GM12878 (cell line): ENCODE measurements around the gene OR10H3. TPM values are rescaled to one million over a fixed set of nuclear protein-coding genes. Genes with fewer than 3 reads are reported as not detected.

ENCODE experiments used
- ATAC-seq: fragments of 200-7000 bp; cut with Tn5 transposase; 3 replicates; pipeline ENCODE4 v1.9.1; 2020; ENCODE audit warnings: mild to moderate bottlenecking, moderate library complexity
- BruUV-seq: library from RNA; stranded (reverse); fragments of 400-500 nt; replicated peaks from 2 replicates; lab custom pipeline; 2021; lab: Mats Ljungman, UMichigan
- CTCF ChIA-PET: fragments of 300-600 bp; sonication (Branson Sonifier 250); formaldehyde crosslinking; extraction: SDS; loops from one replicate; lab custom pipeline; 2021; ENCODE audit warnings: inconsistent platforms; lab: Yijun Ruan, JAX
- POLR2A ChIA-PET: fragments of 350-600 bp; formaldehyde crosslinking; extraction: SDS; loops from one replicate; lab custom pipeline; 2021; ENCODE audit warnings: inconsistent platforms; lab: Charles Lee
- RAD21 ChIA-PET: fragments of 300-600 bp; sonication (Branson Sonifier 250); formaldehyde crosslinking; loops from one replicate; lab custom pipeline; 2023; ENCODE audit warnings: antibody characterized with exemption; ENCODE audit not compliant: unreplicated experiment; lab: Charles Lee
- SMC1A ChIA-PET: fragments of 300-600 bp; sonication (Branson Sonifier 250); formaldehyde crosslinking; loops from one replicate; lab custom pipeline; 2023; ENCODE audit not compliant: unreplicated experiment, uncharacterized antibody; lab: Charles Lee
- DNase-seq: peaks from one replicate; pipeline ENCODE4 v3.0.0-alpha.2; 2011; ENCODE audit warnings: low read depth, low spot score
- FAIRE-seq: peaks from 3 replicates; lab custom pipeline; 2011; peaks lifted over from hg19 to GRCh38; lab: Jason Lieb, UNC
- H2AFZ ChIP-seq: 2 replicates; pipeline ENCODE4 v1.6.0; 2011; ENCODE audit warnings: low read depth, low read length, control low read depth; ENCODE audit not compliant: control insufficient read depth
- H3K27ac ChIP-seq: 2 replicates; pipeline ENCODE4 v1.5.1; 2011; ENCODE audit warnings: control low read depth; ENCODE audit not compliant: control insufficient read depth, insufficient read depth
- H3K27me3 ChIP-seq, 2 experiments: replicated peaks in 1 of 2; 2 replicates each; pipeline versions ENCODE4 v1.6.0 to v1.6.1; 2011; ENCODE audit warnings: low read length in 1 of 2; ENCODE audit not compliant: control insufficient read depth in 2 of 2, insufficient read depth in 2 of 2
- H3K36me3 ChIP-seq, 2 experiments: 2 replicates each; pipeline ENCODE4 v1.5.1; 2011; ENCODE audit warnings: low read length in 1 of 2; ENCODE audit not compliant: control insufficient read depth in 2 of 2, insufficient read depth in 2 of 2
- H3K4me1 ChIP-seq: 2 replicates; pipeline ENCODE4 v1.6.1; 2011; ENCODE audit warnings: mild to moderate bottlenecking, low read length, moderate library complexity, mixed read lengths; ENCODE audit not compliant: control insufficient read depth, insufficient read depth
- H3K4me2 ChIP-seq: 2 replicates; pipeline ENCODE4 v1.6.0; 2011; ENCODE audit warnings: control low read depth; ENCODE audit not compliant: control insufficient read depth, insufficient read depth
- H3K4me3 ChIP-seq: fragments of 200-600 bp; sonication (generic); 2 replicates; pipeline ENCODE4 v1.5.1; 2016
- H3K79me2 ChIP-seq: 2 replicates; pipeline ENCODE4 v1.6.0; 2011; ENCODE audit warnings: low read length; ENCODE audit not compliant: control insufficient read depth, insufficient read depth
- H3K9ac ChIP-seq: 2 replicates; pipeline ENCODE4 v1.8.0; 2011; ENCODE audit warnings: low read length, control low read depth, mixed read lengths; ENCODE audit not compliant: control insufficient read depth, insufficient read depth
- H3K9me3 ChIP-seq: replicated peaks from 3 replicates; pipeline ENCODE4 v1.5.1; 2011; ENCODE audit warnings: mild to moderate bottlenecking, low read length; ENCODE audit not compliant: control insufficient read depth, insufficient read depth
- H4K20me1 ChIP-seq: 2 replicates; pipeline ENCODE4 v1.6.0; 2011; ENCODE audit not compliant: control insufficient read depth, insufficient read depth
- EED ChIP-seq: sonication (generic); IDR thresholded peaks from 2 replicates; pipeline ENCODE4 v1.6.1; 2016; ENCODE audit warnings: antibody characterized with exemption, low read depth
- EGR1 ChIP-seq, 2 experiments: IDR thresholded peaks; 1 replicate in 1 of 2; 2 replicates in 1 of 2; pipeline ENCODE4 v1.6.1; 2011 to 2012; ENCODE audit warnings: low read depth in 2 of 2, low read length in 2 of 2, borderline replicate concordance in 1 of 2, mild to moderate bottlenecking in 1 of 2, moderate library complexity in 1 of 2
- FOS ChIP-seq: IDR thresholded peaks from 3 replicates; pipeline ENCODE4 v1.6.1; 2011; ENCODE audit warnings: borderline replicate concordance; ENCODE audit not compliant: insufficient read length; ENCODE audit errors: extremely low read depth
- FOXK2 ChIP-seq: fragments of 450-650 bp; IDR thresholded peaks from 2 replicates; pipeline ENCODE4 v1.6.1; 2017; ENCODE audit warnings: mild to moderate bottlenecking, moderate library complexity
- HDAC2 ChIP-seq: fragments of 200-600 bp; sonication (generic); IDR thresholded peaks from 2 replicates; pipeline ENCODE4 v1.6.1; 2017
- MYB ChIP-seq: fragments of 150-350 bp; IDR thresholded peaks from 2 replicates; pipeline ENCODE4 v1.6.1; 2014; ENCODE audit warnings: mild to moderate bottlenecking, low read depth, low read length, borderline replicate concordance
- NR2C1 ChIP-seq: fragments of 450-650 bp; IDR thresholded peaks from 2 replicates; pipeline ENCODE4 v1.6.1; 2017; ENCODE audit warnings: antibody characterized with exemption, mild to moderate bottlenecking, moderate library complexity
- SIX5 ChIP-seq: IDR thresholded peaks from 2 replicates; pipeline ENCODE4 v1.6.1; 2011; ENCODE audit warnings: mild to moderate bottlenecking, low read depth, low read length, moderate library complexity; ENCODE audit not compliant: severe bottlenecking
- SMAD1 ChIP-seq: fragments of 450-650 bp; IDR thresholded peaks from 2 replicates; pipeline ENCODE4 v1.6.1; 2018; ENCODE audit warnings: mild to moderate bottlenecking, low read depth; ENCODE audit not compliant: partially characterized antibody
- ZSCAN29 ChIP-seq: fragments of 450-650 bp; IDR thresholded peaks from 2 replicates; pipeline ENCODE4 v1.6.1; 2017; ENCODE audit warnings: mild to moderate bottlenecking, moderate library complexity
- WGBS: methylation state at CpG from one replicate; pipeline ENCODE4 v1.1.6; 2016; ENCODE audit warnings: low lambda C conversion rate; ENCODE audit not compliant: insufficient replicate concordance, insufficient coverage; ENCODE audit errors: missing lambda C conversion rate; 5-methylcytosine and 5-hydroxymethylcytosine counted together
- in situ Hi-C: fragments of 300-500 bp; cut with MboI; formaldehyde crosslinking; loops from 9 replicates; pipeline ENCODE4 v1.14.3; 2018; ENCODE audit warnings: mixed read lengths
- intact Hi-C: fragments of 100-400 bp; cut with micrococcal nuclease; formaldehyde crosslinking; loops from one replicate; pipeline ENCODE4 v1.14.2; 2022; ENCODE audit not compliant: unreplicated experiment
- polyA plus RNA-seq, 11 experiments: library from polyadenylated mRNA; depleted of rRNA in 4 of 11; unstranded in 6 of 11; stranded (reverse) in 5 of 11; fragments of >200 nt; fragmentation: Nextera tagmentation in 4 of 11; fragmentation: Illumina TruSeq in 1 of 11; extraction: Ambion mirVana in 4 of 11; extraction: Trizol in 1 of 11; gene quantifications; 1 replicate in 1 of 11; 2 replicates in 10 of 11; pipeline versions ENCODE4 v1.2.1 to v1.2.3, GENCODE V29; 2011 to 2016; ENCODE audit warnings: inconsistent platforms in 2 of 11, missing spikeins in 2 of 11, low read depth in 1 of 11
- total RNA-seq, 4 experiments: library from RNA; depleted of rRNA in 3 of 4; stranded (reverse); fragments of >200 nt in 3 of 4; fragmentation: Illumina TruSeq in 1 of 4; extraction: Trizol in 1 of 4; gene quantifications; 2 replicates each; pipeline versions ENCODE4 v1.2.1 to v1.2.3, GENCODE V29; 2013 to 2021
- TF ChIP-seq, protein P1 (sequence below): fragments of 450-650 bp; IDR thresholded peaks from 2 replicates; pipeline ENCODE4 v1.6.1; 2017; ENCODE audit warnings: mild to moderate bottlenecking, moderate library complexity
- TF ChIP-seq, protein P2 (sequence below): IDR thresholded peaks from 2 replicates; pipeline ENCODE4 v1.6.1; 2012; ENCODE audit warnings: low read depth, low read length, improper control_type of control experiment
- TF ChIP-seq, protein P3 (sequence below): IDR thresholded peaks from 2 replicates; pipeline ENCODE4 v1.6.1; 2012; ENCODE audit warnings: low read length, inconsistent platforms
- TF ChIP-seq, protein P4 (sequence below): IDR thresholded peaks from 2 replicates; pipeline ENCODE4 v1.6.1; 2011; ENCODE audit warnings: mild to moderate bottlenecking, low read depth, low read length, moderate library complexity; ENCODE audit not compliant: insufficient replicate concordance
- TF ChIP-seq, protein P5 (sequence below): fragments of 450-650 bp; IDR thresholded peaks from 2 replicates; pipeline ENCODE4 v1.6.1; 2016; ENCODE audit warnings: mild to moderate bottlenecking

Gene OR10H3
- total and polyA plus RNA-seq, 10 of the 15 experiments (the other 5 are each of a cell fraction or from before 2014, with no cell fraction given), result not detected

DNA sequence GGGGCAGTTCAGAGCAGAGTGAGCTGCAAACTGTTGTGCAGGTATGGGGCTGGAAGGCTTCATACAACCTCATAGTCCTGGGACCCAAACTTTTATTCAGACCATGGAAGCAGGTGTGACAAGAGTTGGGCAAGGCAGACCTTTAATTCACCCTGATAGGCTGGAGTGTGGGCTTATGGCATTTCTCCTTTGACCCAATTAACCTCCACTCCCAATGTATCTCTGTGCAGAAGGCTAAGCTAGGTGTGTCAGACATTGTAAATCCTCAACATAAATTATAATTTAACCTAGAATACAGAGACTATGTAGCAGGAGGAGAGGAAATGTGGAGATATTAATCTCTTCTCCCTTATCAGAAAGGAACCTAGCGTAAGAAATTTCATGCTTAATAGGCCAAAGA, 22.1 kb upstream of the OR10H3 start:
- DNase-seq, result no peak
- no peaks in the 10 kb centered on the region for H3K27me3 ChIP-seq
- no TSS peak for BruUV-seq
- RAD21 ChIA-PET, result no interaction called here
- POLR2A ChIA-PET, result no interaction called here
- TF ChIP-seq EED (no peak), SMAD1 (no peak), SIX5 (no peak), FOXK2 (no peak), MYB (no peak), NR2C1 (no peak), EGR1 (IDR thresholded peaks at IDR 0.05; ENCODE audit: borderline replicate concordance in 1 of 2, low read depth in 2 of 2, low read length in 2 of 2) (no peak), HDAC2 (no peak), FOS (no peak), ZSCAN29 (no peak)
- TF ChIP-seq, protein P1, sequence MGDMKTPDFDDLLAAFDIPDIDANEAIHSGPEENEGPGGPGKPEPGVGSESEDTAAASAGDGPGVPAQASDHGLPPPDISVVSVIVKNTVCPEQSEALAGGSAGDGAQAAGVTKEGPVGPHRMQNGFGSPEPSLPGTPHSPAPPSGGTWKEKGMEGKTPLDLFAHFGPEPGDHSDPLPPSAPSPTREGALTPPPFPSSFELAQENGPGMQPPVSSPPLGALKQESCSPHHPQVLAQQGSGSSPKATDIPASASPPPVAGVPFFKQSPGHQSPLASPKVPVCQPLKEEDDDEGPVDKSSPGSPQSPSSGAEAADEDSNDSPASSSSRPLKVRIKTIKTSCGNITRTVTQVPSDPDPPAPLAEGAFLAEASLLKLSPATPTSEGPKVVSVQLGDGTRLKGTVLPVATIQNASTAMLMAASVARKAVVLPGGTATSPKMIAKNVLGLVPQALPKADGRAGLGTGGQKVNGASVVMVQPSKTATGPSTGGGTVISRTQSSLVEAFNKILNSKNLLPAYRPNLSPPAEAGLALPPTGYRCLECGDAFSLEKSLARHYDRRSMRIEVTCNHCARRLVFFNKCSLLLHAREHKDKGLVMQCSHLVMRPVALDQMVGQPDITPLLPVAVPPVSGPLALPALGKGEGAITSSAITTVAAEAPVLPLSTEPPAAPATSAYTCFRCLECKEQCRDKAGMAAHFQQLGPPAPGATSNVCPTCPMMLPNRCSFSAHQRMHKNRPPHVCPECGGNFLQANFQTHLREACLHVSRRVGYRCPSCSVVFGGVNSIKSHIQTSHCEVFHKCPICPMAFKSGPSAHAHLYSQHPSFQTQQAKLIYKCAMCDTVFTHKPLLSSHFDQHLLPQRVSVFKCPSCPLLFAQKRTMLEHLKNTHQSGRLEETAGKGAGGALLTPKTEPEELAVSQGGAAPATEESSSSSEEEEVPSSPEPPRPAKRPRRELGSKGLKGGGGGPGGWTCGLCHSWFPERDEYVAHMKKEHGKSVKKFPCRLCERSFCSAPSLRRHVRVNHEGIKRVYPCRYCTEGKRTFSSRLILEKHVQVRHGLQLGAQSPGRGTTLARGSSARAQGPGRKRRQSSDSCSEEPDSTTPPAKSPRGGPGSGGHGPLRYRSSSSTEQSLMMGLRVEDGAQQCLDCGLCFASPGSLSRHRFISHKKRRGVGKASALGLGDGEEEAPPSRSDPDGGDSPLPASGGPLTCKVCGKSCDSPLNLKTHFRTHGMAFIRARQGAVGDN, result no peak
- TF ChIP-seq, protein P2, sequence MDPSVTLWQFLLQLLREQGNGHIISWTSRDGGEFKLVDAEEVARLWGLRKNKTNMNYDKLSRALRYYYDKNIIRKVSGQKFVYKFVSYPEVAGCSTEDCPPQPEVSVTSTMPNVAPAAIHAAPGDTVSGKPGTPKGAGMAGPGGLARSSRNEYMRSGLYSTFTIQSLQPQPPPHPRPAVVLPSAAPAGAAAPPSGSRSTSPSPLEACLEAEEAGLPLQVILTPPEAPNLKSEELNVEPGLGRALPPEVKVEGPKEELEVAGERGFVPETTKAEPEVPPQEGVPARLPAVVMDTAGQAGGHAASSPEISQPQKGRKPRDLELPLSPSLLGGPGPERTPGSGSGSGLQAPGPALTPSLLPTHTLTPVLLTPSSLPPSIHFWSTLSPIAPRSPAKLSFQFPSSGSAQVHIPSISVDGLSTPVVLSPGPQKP, result no peak
- TF ChIP-seq, protein P3, sequence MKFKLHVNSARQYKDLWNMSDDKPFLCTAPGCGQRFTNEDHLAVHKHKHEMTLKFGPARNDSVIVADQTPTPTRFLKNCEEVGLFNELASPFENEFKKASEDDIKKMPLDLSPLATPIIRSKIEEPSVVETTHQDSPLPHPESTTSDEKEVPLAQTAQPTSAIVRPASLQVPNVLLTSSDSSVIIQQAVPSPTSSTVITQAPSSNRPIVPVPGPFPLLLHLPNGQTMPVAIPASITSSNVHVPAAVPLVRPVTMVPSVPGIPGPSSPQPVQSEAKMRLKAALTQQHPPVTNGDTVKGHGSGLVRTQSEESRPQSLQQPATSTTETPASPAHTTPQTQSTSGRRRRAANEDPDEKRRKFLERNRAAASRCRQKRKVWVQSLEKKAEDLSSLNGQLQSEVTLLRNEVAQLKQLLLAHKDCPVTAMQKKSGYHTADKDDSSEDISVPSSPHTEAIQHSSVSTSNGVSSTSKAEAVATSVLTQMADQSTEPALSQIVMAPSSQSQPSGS, result no peak
- TF ChIP-seq, protein P4, sequence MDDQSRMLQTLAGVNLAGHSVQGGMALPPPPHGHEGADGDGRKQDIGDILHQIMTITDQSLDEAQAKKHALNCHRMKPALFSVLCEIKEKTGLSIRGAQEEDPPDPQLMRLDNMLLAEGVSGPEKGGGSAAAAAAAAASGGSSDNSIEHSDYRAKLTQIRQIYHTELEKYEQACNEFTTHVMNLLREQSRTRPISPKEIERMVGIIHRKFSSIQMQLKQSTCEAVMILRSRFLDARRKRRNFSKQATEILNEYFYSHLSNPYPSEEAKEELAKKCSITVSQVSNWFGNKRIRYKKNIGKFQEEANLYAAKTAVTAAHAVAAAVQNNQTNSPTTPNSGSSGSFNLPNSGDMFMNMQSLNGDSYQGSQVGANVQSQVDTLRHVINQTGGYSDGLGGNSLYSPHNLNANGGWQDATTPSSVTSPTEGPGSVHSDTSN, result no peak
- TF ChIP-seq, protein P5, sequence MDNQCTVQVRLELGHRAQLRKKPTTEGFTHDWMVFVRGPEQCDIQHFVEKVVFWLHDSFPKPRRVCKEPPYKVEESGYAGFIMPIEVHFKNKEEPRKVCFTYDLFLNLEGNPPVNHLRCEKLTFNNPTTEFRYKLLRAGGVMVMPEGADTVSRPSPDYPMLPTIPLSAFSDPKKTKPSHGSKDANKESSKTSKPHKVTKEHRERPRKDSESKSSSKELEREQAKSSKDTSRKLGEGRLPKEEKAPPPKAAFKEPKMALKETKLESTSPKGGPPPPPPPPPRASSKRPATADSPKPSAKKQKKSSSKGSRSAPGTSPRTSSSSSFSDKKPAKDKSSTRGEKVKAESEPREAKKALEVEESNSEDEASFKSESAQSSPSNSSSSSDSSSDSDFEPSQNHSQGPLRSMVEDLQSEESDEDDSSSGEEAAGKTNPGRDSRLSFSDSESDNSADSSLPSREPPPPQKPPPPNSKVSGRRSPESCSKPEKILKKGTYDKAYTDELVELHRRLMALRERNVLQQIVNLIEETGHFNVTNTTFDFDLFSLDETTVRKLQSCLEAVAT, result no peak
- TF ChIP-seq, all 136 proteins: peak for 0
- Histone ChIP-seq H3K4me2 (no peak overlapping the region), H3K9me3 (no peaks in the 10 kb centered on the region), H3K4me3 (no peak overlapping the region), H3K36me3 (no peaks in the 10 kb centered on the region), H3K79me2 (no peaks in the 10 kb centered on the region), H3K9ac (no peak overlapping the region), H3K4me1 (no peaks in the 10 kb centered on the region), H3K27ac (no peak overlapping the region), H2AFZ (no peak overlapping the region), H4K20me1 (no peaks in the 10 kb centered on the region)
- ATAC-seq (no peak), FAIRE-seq (no peak)
- intact Hi-C loops, result no loop called here
- ChIA-PET CTCF (no interaction called here), SMC1A (interaction anchor here (0.6 kb wide), 1 partner anchor 10 kb away, joined by 3 read pairs; no protein-coding TSS in a partner anchor)
- in situ Hi-C loops, result no loop called here
- WGBS, result 32% methylated on average over 1 of the region's 1 CpG
